GM18861 (cell line): ENCODE data around the gene SYS1.

ENCODE experiments used
- ATAC-seq: cut with Tn5 transposase; IDR thresholded peaks from one replicate; pipeline ENCODE4 v1.9.1; 2021; ENCODE audit not compliant: unreplicated experiment

SYS1 gene

DNA sequence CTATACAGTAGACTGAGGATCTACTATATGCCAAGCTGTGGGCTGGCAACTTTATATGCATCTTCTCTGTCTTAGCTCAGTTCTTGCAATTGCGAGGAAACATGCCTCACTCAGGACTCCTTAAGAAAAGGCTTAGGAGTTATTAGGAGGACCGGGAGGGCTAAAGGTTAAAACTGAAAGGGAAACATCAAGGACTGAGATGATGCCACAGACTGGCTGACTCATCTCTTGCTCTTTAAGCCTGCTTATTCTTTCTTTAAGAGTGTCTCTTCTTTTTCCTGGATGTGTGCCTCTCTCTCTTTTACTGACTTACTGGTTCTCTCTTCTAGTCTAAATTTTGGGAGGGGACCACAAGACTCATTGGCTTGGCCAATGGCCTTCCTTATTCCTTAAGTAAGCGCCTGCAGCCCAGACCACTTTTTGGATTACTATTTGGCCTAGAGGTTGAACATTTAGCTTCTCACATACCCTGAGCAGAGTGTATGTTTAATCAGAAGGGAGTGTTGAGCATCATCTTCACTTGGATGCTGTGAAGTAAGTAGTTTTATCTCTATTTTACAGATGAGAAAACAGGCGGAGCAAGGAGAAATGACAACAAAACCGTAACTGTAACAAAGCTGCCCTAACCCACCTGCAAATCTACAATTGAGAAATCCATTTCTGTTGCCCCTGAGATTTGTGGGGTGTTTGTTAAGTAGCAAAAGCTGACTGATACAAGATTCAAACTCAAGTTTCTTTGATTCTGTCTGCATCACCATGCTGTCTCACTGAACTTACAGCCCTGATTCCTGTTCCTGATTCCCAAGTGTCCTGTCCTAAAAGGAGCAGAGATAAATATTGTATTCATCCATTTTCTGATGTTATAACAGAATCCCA, 7.5 kb upstream of the SYS1 start:
- no peak for ATAC-seq

DNA sequence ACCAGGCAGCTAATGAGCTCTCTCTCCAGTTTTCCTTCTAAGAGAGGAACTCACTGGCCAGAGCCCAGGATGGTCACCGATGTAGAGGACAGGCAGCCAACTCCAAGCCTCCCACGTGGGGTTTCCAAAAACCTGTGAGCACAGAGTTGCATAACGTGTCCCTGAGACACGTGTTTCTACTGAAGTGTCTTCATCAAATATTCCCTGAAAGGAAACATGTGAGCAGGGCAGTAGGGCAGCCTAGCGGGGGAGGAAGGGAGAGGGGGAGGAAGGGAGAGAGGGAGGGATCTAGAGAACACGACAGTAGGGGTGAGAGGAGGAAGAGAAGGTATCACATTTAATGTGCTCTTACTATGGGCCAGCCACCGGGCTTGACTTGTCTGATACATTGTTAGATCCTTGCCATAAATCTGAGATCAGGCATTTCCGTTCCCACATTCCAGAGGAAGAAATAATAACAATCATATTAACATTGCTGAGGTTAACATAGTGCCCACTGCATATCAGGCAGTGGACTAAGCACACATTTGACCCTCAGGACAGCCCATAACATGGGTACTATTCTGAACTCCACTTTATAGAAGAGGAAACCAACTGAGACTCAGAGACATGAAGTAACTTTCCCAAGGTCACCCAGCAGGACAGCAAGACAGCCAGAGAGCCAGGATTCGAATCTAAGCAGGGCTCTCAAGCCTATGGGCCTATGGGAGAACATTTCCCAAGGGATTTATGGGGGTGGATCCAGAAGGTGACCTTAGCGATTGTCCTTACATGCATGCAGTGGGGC, 4.5 kb upstream of the SYS1 start:
- ATAC-seq, result no peak

- ATAC-seq, result no peak
Observed at GRCh38 chr20:45359069-45359405, 3.9 kb upstream of the SYS1 start.

DNA sequence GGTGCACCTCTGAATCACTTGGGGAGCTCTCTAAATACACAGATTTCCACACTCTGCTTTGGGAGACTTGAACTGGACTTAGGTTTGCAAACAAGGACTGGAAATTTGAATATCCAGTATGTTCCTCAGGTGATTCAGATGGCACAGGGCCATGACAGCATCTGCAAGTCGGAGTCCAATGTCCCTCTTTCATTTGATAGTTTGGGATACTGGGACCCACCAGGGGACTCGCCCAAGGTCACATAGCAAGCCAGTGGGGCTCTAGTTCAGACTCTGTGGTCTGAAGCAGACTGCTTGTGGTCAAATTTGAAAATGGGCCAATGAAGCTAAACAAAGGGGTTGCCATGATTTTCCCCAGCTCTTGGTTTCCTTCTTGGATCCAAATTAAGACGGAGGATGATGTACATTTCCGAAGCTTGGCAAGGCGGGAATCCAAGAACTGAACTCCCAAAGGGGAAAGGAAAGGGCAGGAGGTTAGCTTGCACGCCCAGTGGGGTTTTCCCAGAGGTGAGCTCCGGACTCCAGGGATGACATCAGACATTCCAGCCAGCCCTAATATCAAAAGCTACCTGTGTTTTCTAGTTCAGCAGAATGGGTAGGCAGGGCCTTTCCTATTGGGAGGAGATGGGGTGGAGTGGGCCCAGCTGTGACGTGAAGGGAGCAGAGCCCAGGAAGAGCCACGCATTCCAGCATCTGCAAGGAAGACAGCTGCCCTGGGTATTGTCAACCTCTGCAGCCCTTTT, 3.4 kb upstream of the SYS1 start:
- no peak for ATAC-seq

DNA sequence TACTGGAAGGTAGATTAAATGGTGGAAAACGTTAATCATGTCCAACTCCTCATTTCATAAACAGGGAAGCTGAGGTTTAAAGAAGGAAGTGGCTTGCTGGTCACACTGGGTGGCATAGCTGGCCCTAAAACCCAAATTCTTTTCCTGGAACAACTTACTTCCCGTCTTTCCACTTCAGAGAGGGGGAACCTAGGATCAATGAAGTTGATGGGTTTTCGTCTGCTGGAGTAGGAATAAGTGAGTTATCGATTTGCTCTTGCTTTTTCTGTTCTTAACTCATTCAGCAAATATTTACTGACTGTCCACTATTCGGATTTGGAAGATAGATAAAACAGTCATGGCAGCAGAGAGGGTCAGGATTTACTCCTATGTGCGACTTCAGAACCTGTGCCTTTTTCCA, 1.2 kb upstream of the SYS1 start:
- no peak for ATAC-seq

DNA sequence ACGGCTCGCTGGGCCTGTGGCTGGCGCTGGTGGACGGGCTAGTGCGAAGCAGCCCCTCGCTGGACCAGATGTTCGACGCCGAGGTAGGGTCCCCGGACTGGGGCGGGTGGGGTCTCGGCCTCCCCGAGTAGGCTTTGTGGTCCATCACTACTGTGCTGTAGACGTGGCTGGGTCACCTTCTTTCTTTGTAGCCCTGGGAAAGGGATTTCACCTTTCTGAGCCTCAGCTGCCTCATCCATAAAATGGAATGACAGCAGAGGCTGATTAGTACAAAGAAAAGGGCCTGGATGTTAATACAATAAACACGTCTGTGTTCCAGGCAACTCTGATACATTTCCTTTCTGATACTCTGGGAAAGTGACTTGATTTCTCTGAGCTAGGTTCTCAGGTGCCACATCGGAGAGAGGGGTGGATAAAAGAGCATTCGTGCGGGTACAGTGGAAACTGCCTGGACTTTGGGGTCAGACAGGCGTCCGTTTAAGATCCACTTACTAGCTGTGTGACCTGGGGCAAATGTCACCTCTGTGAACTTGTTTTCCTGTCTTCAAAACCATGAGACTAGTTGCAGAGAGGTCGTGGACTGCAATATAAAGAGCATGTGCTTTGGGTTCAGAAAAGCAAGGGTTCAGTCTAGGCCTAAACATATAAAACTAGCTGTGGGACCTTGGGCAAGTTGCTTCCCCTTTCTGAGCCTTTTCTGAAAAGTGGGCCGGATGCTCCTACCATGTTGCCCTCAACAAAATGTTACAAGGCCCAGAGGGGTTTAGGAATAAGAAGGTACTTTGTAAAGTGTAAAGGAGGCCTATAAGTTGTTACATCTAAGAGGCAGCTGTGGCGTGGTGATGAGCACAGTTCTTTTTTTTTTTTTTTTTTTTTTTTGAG, 896 bp downstream of the SYS1 start:
- no peak for ATAC-seq

DNA sequence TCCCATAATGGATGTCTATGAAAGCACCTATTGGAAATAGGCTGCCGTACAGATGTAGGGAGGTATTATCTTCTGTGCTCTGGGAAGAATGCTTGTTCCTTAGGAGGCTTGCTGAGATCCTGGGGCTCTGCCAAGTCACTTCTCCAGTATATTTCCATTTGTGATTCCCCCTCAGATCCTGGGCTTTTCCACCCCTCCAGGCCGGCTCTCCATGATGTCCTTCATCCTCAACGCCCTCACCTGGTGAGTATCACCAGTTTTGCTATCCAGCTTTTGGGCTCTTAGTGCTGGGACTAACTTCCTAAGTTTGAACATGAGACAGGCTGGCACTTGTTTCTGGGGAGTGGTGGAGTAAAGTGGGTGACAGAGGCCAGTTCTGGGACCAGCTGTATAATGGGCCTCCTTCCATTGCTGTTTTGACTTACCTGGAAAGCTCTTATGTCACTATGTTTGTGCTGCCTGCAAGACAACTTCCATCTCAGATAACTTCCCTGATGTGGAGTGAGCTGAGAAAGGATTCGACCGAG, 2.6 kb downstream of the SYS1 start:
- ATAC-seq, result no peak

DNA sequence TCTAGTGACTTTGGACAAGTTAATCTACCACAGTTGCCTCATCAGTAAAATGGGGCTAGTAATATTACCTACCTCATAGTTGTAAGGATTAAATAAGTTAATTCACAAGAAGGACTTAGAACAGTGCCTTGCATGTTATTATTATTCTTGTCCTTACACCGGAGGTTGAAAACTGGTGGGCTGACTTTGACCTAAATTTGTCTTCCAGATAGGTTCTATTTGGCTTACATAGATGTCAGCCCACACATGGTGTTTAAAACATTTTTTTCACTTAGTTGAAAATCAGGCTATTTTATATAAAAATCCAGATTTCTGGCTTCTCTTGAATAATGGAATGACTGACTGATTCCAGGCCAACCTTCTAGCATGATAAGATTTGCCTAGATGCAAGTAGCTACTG, 3.2 kb downstream of the SYS1 start:
- no peak for ATAC-seq

GRCh38 chr20:45366631-45367030, 3.7 kb downstream of the SYS1 start:
- ATAC-seq, result no peak

DNA sequence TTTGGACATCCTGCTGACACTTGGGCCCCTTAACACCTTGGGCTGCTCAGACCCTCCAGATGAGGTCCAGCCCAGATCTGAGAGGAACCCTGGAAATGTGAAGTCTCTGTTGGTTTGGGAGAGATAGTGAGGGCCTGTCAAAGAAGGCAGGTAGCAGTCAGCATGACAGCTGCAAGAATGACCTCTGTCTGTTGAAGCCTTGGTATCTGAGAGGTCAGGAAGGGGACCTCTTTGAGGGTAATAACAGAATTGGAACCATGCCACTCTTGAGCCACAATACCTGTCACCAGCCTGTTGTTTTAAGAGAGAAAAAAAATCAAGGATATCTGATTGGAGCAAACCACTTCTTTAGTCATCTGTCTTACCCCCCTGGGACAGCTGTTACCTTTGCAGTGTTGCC, 4.2 kb downstream of the SYS1 start:
- ATAC-seq, result no peak

- peak; percentile 64 for ATAC-seq
Observed at GRCh38 chr20:45368221-45368980, 5.4 kb downstream of the SYS1 start.

DNA sequence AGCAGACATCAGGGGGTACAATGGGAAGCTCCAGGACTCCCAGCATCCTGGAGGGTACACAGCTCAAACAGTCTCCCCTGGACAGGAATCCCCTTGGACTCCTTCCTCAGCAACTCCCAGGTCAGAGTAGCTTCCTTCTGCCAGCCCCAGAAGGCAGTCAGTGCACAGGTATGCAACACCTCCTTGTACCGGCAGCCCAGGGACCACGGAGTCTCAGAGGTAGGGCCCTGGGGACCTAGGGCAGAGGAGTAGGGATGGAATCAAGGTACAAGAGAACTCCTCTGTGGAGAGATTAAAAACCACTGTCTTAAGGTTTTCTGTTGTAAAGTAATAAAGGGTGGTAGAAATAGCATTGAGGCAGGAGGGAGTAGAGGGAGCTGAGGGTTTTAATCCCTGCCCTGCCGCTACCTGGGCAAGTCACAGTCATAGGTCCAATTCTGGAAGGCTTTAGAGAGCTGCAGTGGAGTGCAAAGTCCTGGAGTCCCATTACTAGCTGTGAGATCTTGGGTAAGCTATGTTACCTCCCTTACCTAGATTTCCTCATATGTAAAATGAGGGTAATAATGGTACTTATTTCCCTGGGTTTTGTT, 7.7 kb downstream of the SYS1 start:
- no peak for ATAC-seq

- ATAC-seq, result no peak
Observed at GRCh38 chr20:45372241-45372640, 9.3 kb downstream of the SYS1 start.

DNA sequence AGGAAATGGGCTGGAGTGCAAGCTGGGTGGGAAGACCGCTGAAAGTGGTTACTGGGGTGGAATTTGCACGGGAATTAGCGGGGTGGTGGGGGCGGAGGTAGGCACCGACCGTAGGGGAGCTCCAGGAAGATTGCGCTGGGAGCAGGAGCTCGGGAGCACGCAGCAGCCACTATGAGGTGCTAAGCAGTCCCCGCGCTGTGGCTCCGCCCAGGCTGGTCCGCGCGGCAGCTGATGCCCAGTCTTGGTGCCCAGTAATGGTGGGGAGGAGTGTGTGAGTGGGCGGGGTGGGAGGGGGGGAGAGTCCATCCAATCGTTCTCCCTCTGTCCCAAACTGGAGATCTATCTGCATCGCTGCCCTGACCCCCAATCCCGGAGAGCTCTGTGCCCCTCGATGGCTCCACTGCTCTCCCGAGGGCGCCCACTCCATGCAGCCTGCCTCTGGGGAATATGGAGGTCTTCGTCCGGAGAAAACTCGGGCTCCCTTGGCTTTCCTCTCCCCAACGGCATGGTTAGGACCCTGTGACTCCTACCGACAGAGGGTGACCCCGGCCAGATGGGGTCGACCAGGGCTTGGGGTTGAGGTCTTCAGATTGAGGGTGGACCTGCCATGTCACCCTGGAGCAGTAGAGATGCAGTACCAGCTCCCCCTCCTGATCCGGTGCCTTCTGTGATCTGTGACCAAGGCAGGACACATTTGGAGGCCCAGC, 9.8 kb downstream of the SYS1 start:
- ATAC-seq, result no peak

GRCh38 chr20:45373353-45374100, 10.6 kb downstream of the SYS1 start:
- ATAC-seq, result no peak

DNA sequence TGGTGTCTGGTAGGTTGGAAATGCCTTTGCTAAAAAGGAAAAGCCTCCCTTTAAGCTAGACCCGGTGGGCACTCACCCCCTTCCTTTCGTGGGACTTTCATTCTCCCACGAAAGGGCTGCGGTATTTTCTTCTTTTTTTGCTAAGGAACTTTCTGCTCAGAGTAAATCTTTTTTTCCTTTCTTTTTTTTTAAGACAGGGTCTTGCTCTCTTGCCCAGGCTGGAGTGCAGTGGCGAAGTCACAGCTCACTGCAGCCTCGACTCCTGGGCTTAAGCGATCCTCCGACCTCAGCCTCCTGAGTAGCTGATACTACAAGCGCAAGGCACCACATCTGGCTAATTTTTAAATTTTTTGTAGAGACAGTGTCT, 11.1 kb downstream of the SYS1 start:
- no peak for ATAC-seq

DNA sequence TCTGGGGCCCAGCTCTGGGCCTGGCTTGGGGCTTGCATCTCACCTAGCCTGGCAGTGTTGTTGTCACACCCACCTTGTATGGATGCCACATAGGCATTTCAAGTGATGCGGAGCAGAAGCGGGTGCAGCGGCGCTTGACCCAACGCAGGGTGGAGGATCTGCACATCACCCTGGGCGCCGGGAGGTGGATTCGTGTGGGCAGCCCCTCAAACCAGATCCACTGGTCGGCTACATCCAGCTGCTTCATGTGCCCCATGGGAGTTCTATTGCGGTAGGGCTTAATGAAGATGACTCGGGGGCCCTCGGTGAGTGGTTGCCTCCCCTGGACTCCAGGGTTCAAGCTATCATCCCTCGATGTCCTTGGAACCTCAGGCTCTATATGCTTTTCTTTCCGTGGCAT, 12.0 kb downstream of the SYS1 start:
- no peak for ATAC-seq

GRCh38 chr20:45377269-45377668, 14.3 kb downstream of the SYS1 start:
- ATAC-seq, result no peak
